ENCODE results near the gene AIFM3.

DNA sequence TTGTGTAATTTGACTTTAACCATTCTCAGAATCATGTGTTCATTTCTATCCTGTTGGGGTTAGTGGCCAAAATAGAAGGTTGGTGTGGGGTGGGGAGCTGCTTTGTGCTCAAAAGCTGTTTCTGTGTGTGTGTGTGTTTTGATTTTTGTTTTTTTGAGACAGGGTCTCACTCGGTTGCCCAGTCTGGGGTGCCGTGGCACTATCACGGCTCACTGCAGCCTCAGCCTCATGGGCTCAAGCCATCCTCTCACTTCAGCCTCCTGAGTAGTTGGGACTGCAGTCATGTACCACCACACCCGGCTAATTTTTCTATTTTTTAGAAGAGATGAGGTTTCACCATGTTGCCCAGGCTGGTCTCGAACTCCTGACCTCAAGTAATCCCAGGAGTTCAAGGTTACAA lies 18.1 kb upstream of the AIFM3 start:
- TF ChIP-seq, protein P1, sequence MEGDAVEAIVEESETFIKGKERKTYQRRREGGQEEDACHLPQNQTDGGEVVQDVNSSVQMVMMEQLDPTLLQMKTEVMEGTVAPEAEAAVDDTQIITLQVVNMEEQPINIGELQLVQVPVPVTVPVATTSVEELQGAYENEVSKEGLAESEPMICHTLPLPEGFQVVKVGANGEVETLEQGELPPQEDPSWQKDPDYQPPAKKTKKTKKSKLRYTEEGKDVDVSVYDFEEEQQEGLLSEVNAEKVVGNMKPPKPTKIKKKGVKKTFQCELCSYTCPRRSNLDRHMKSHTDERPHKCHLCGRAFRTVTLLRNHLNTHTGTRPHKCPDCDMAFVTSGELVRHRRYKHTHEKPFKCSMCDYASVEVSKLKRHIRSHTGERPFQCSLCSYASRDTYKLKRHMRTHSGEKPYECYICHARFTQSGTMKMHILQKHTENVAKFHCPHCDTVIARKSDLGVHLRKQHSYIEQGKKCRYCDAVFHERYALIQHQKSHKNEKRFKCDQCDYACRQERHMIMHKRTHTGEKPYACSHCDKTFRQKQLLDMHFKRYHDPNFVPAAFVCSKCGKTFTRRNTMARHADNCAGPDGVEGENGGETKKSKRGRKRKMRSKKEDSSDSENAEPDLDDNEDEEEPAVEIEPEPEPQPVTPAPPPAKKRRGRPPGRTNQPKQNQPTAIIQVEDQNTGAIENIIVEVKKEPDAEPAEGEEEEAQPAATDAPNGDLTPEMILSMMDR (IDR thresholded peaks at IDR 0.05; ENCODE audit: low read length) = no peak
- TF ChIP-seq EZH2 (optimal IDR thresholded peaks at IDR 0.05; ENCODE audit: low read depth, low read length) = no peak

Data from MM.1S (cell line).